IMR-90 (cell line): ENCODE data around the gene SEZ6L. TPM values are rescaled to one million over a fixed set of nuclear protein-coding genes. Genes with fewer than 3 reads are reported as not detected.

ENCODE experiments used
- ATAC-seq: fragments of 200-7000 bp; cut with Tn5 transposase; 2 replicates; pipeline ENCODE4 v1.9.1; 2020; ENCODE audit warnings: low read depth, mild to moderate bottlenecking, moderate library complexity
- BruUV-seq: library from RNA; stranded (reverse); fragments of 400-500 nt; replicated peaks from 2 replicates; lab custom pipeline; 2021; lab: Mats Ljungman, UMichigan
- CTCF ChIA-PET: fragments of 300-600 bp; formaldehyde crosslinking; extraction: SDS; loops from one replicate; lab custom pipeline; 2021; ENCODE audit warnings: antibody characterized with exemption; lab: Yijun Ruan, JAX
- POLR2A ChIA-PET: fragments of 300-600 bp; sonication (Branson Sonifier 250); formaldehyde crosslinking; loops from one replicate; lab custom pipeline; 2022; ENCODE audit warnings: antibody characterized with exemption; ENCODE audit not compliant: unreplicated experiment; lab: Charles Lee
- DNase-seq: peaks from one replicate; pipeline ENCODE4 v3.0.0; 2013
- H2AFZ ChIP-seq: replicated peaks from 2 replicates; pipeline ENCODE3; 2013; ENCODE audit warnings: low read length, mild to moderate bottlenecking; ENCODE audit not compliant: poor library complexity
- H2AK5ac ChIP-seq: 2 replicates; pipeline ENCODE4 v1.6.1; 2013; ENCODE audit warnings: low read depth, low read length, inconsistent platforms
- H2AK9ac ChIP-seq: replicated peaks from 2 replicates; pipeline ENCODE3; 2013; ENCODE audit warnings: mild to moderate bottlenecking, low read depth, low read length, moderate library complexity; ENCODE audit not compliant: poor library complexity
- H2BK120ac ChIP-seq: 2 replicates; pipeline ENCODE4 v1.6.1; 2013; ENCODE audit warnings: low read depth, low read length, inconsistent platforms
- H2BK15ac ChIP-seq: 3 replicates; pipeline ENCODE4 v1.6.1; 2013; ENCODE audit warnings: low read depth, low read length, inconsistent platforms
- H2BK20ac ChIP-seq: 2 replicates; pipeline ENCODE4 v1.6.1; 2013; ENCODE audit warnings: low read depth, mild to moderate bottlenecking, inconsistent platforms, low read length, moderate library complexity
- H2BK5ac ChIP-seq: 2 replicates; pipeline ENCODE4 v1.6.1; 2013; ENCODE audit warnings: mild to moderate bottlenecking, low read depth, low read length, inconsistent platforms; ENCODE audit not compliant: poor library complexity, severe bottlenecking
- H3K14ac ChIP-seq: replicated peaks from 2 replicates; pipeline ENCODE4 v1.6.1; 2013; ENCODE audit warnings: low read depth, low read length, inconsistent platforms
- H3K18ac ChIP-seq: 2 replicates; pipeline ENCODE4 v1.6.1; 2013; ENCODE audit warnings: low read depth, low read length, control low read depth
- H3K23ac ChIP-seq: 2 replicates; pipeline ENCODE4 v1.6.1; 2013; ENCODE audit warnings: low read depth, low read length, inconsistent platforms
- H3K27ac ChIP-seq: 2 replicates; pipeline ENCODE4 v1.5.1; 2013; ENCODE audit warnings: mild to moderate bottlenecking, control low read depth, low read length; ENCODE audit not compliant: insufficient read depth
- H3K27me3 ChIP-seq: 2 replicates; pipeline ENCODE4 v1.6.1; 2013; ENCODE audit warnings: low read length; ENCODE audit not compliant: control insufficient read depth, insufficient read depth
- H3K36me3 ChIP-seq: 2 replicates; pipeline ENCODE4 v1.6.1; 2013; ENCODE audit warnings: low read length, mixed read lengths; ENCODE audit not compliant: control insufficient read depth, insufficient read depth
- H3K4ac ChIP-seq: 2 replicates; pipeline ENCODE4 v1.6.1; 2013; ENCODE audit warnings: low read depth, low read length, inconsistent platforms
- H3K4me1 ChIP-seq: 2 replicates; pipeline ENCODE4 v1.6.1; 2013; ENCODE audit warnings: low read length, mixed read lengths; ENCODE audit not compliant: control insufficient read depth, insufficient read depth
- H3K4me2 ChIP-seq: 2 replicates; pipeline ENCODE4 v1.6.1; 2013; ENCODE audit warnings: low read depth, mild to moderate bottlenecking, control low read depth, low read length, moderate library complexity
- H3K4me3 ChIP-seq: 2 replicates; pipeline ENCODE4 v1.5.1; 2013; ENCODE audit warnings: low read depth, mild to moderate bottlenecking, control low read depth, low read length, moderate library complexity; ENCODE audit not compliant: insufficient read depth
- H3K56ac ChIP-seq: 2 replicates; pipeline ENCODE4 v1.6.1; 2013; ENCODE audit warnings: low read length, inconsistent platforms; ENCODE audit not compliant: insufficient read depth; ENCODE audit errors: extremely low read depth
- H3K79me1 ChIP-seq, 2 experiments: 2 replicates each; pipeline ENCODE4 v1.6.1; 2013; ENCODE audit warnings: low read length in 2 of 2, inconsistent platforms in 1 of 2, low read depth in 1 of 2
- H3K9ac ChIP-seq: 2 replicates; pipeline ENCODE4 v1.6.1; 2013; ENCODE audit warnings: low read depth, low read length, control low read depth
- H3K9me1 ChIP-seq: 2 replicates; pipeline ENCODE4 v1.6.1; 2013; ENCODE audit warnings: low read length, inconsistent platforms; ENCODE audit not compliant: insufficient read depth
- H3K9me3 ChIP-seq: 2 replicates; pipeline ENCODE4 v1.6.1; 2013; ENCODE audit warnings: low read length; ENCODE audit not compliant: control insufficient read depth, insufficient read depth
- H4K20me1 ChIP-seq: 2 replicates; pipeline ENCODE4 v1.6.1; 2013; ENCODE audit warnings: low read length, inconsistent platforms; ENCODE audit not compliant: insufficient read depth
- H4K5ac ChIP-seq: 2 replicates; pipeline ENCODE4 v1.6.1; 2013; ENCODE audit warnings: mild to moderate bottlenecking, low read depth, low read length, control low read depth
- H4K8ac ChIP-seq, 2 experiments: 2 replicates each; pipeline ENCODE4 v1.6.1; 2013; ENCODE audit warnings: low read depth in 2 of 2, low read length in 2 of 2, control low read depth in 1 of 2, inconsistent platforms in 1 of 2
- H4K91ac ChIP-seq: 2 replicates; pipeline ENCODE4 v1.6.1; 2013; ENCODE audit warnings: low read depth, low read length, inconsistent platforms; ENCODE audit not compliant: insufficient read depth
- BHLHE40 ChIP-seq: fragments of 150-350 bp; IDR thresholded peaks from 2 replicates; pipeline ENCODE4 v1.6.1; 2016; ENCODE audit warnings: mild to moderate bottlenecking, low read depth, low read length
- CEBPB ChIP-seq: IDR thresholded peaks from 2 replicates; pipeline ENCODE4 v1.6.1; 2012; ENCODE audit warnings: low read depth, low read length, improper control_type of control experiment
- CHD1 ChIP-seq: IDR thresholded peaks from 2 replicates; pipeline ENCODE4 v1.6.1; 2012; ENCODE audit warnings: low read depth, low read length, improper control_type of control experiment
- ELK1 ChIP-seq: fragments of 150-350 bp; IDR thresholded peaks from 2 replicates; pipeline ENCODE4 v1.6.1; 2016; ENCODE audit warnings: low read depth, mild to moderate bottlenecking, low read length, moderate library complexity, borderline replicate concordance
- FOS ChIP-seq: fragments of 150-350 bp; IDR thresholded peaks from 2 replicates; pipeline ENCODE4 v1.6.1; 2016; ENCODE audit warnings: low read depth, low read length
- MAFK ChIP-seq: IDR thresholded peaks from 2 replicates; pipeline ENCODE4 v1.6.1; 2012; ENCODE audit warnings: low read depth, low read length, improper control_type of control experiment
- MXI1 ChIP-seq: IDR thresholded peaks from 2 replicates; pipeline ENCODE4 v1.6.1; 2012; ENCODE audit warnings: low read depth, mild to moderate bottlenecking, low read length, moderate library complexity, borderline replicate concordance
- POLR2A ChIP-seq: IDR thresholded peaks from 2 replicates; pipeline ENCODE4 v1.6.1; 2012; ENCODE audit warnings: mild to moderate bottlenecking, low read depth, low read length
- RAD21 ChIP-seq: IDR thresholded peaks from 2 replicates; pipeline ENCODE4 v1.6.1; 2012; ENCODE audit warnings: low read length, improper control_type of control experiment
- RCOR1 ChIP-seq: IDR thresholded peaks from 2 replicates; pipeline ENCODE4 v1.6.1; 2012; ENCODE audit warnings: mild to moderate bottlenecking, low read length, improper control_type of control experiment; ENCODE audit not compliant: insufficient replicate concordance
- RFX5 ChIP-seq: IDR thresholded peaks from 2 replicates; pipeline ENCODE4 v1.8.0; 2012; ENCODE audit warnings: low read depth, mild to moderate bottlenecking, low read length, moderate library complexity
- SMC3 ChIP-seq: fragments of 150-350 bp; IDR thresholded peaks from 2 replicates; pipeline ENCODE4 v1.6.1; 2016; ENCODE audit warnings: low read depth, mild to moderate bottlenecking, antibody characterized with exemption, low read length, moderate library complexity
- WGBS, 2 experiments: methylation state at CpG; one replicate each; pipeline versions ENCODE4 v1.1.5 to v1.1.7; 2013; ENCODE audit warnings: missing lambda C conversion rate in 2 of 2; ENCODE audit not compliant: insufficient read length in 1 of 2; ENCODE audit errors: extremely low coverage in 2 of 2; 5-methylcytosine and 5-hydroxymethylcytosine counted together
- dilution Hi-C: fragments of 300-500 bp; cut with HindIII; formaldehyde crosslinking; loops from one replicate; pipeline ENCODE4 v1.14.3; 2018; ENCODE audit warnings: low sequenced_read_pairs; ENCODE audit not compliant: unreplicated experiment
- in situ Hi-C: fragments of 300-500 bp; cut with MboI; formaldehyde crosslinking; loops from 3 replicates; pipeline ENCODE4 v1.14.3; 2019; ENCODE audit warnings: low sequenced_read_pairs, inconsistent platforms, mixed read lengths
- intact Hi-C: fragments of 100-400 bp; cut with micrococcal nuclease; formaldehyde crosslinking; loops from 2 replicates; pipeline ENCODE4 v1.10.0; 2022
- polyA plus RNA-seq, 3 experiments: library from polyadenylated mRNA; depleted of rRNA; stranded (reverse); fragments of >200 nt; gene quantifications; 2 replicates each; pipeline ENCODE4 v1.2.3, GENCODE V29; 2012; ENCODE audit warnings: low replicate concordance in 1 of 3
- total RNA-seq: library from RNA; depleted of rRNA; stranded (reverse); fragments of >200 nt; gene quantifications from 2 replicates; pipeline ENCODE4 v1.2.3, GENCODE V29; 2012
- TF ChIP-seq, protein P1 (sequence below): conservative IDR thresholded peaks from 2 replicates; pipeline ENCODE4 v1.5.1; 2012; ENCODE audit warnings: mild to moderate bottlenecking, low read depth, low read length, improper control_type of control experiment

The SEZ6L gene
- total and polyA plus RNA-seq, 2 of the 4 experiments (the other 2 are of a cell fraction): not detected

DNA sequence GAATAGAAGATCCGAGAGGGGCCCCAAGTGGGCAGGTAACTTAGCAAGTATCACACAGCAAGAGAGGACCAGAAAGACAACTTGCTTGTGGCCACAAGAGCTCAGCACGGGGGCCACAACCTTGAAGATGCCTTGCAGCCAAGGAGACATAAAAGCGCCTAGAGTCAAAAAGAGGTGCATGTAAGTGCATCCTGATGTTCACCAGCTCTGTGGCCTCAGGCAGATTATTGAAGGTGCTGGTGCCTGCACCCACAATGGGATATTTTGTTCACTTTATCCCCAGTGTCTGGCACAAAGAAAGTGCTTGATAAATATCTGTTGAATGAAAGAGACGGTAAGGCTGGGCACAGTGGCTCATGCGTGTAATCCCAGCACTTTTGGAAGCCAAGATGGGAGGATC lies 153.8 kb downstream of the SEZ6L start:
- no peak overlapping the region for H3K14ac ChIP-seq
- no peak for TF ChIP-seq RAD21
- no peak for TF ChIP-seq MAFK
- no peak for TF ChIP-seq RCOR1
- no peak for TF ChIP-seq MXI1
- TF ChIP-seq, protein P1, sequence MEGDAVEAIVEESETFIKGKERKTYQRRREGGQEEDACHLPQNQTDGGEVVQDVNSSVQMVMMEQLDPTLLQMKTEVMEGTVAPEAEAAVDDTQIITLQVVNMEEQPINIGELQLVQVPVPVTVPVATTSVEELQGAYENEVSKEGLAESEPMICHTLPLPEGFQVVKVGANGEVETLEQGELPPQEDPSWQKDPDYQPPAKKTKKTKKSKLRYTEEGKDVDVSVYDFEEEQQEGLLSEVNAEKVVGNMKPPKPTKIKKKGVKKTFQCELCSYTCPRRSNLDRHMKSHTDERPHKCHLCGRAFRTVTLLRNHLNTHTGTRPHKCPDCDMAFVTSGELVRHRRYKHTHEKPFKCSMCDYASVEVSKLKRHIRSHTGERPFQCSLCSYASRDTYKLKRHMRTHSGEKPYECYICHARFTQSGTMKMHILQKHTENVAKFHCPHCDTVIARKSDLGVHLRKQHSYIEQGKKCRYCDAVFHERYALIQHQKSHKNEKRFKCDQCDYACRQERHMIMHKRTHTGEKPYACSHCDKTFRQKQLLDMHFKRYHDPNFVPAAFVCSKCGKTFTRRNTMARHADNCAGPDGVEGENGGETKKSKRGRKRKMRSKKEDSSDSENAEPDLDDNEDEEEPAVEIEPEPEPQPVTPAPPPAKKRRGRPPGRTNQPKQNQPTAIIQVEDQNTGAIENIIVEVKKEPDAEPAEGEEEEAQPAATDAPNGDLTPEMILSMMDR: no peak
- TF ChIP-seq SMC3: no peak
- TF ChIP-seq ELK1: no peak
- TF ChIP-seq RFX5: no peak
- TF ChIP-seq FOS: no peak
- no peak for TF ChIP-seq BHLHE40
- no peak for TF ChIP-seq CEBPB
- no peak for TF ChIP-seq POLR2A
- no peak for TF ChIP-seq CHD1
- H3K27ac ChIP-seq: no peak overlapping the region

More for the DNA sequence above, 153.8 kb downstream of the SEZ6L start:
- H3K9ac ChIP-seq: no peak overlapping the region
- H2AK5ac ChIP-seq: no peak overlapping the region
- H3K79me1 ChIP-seq: no peaks in the 10 kb centered on the region
- intact Hi-C loops (no loop called here), dilution Hi-C loops (no loop called here), in situ Hi-C loops (no loop called here)
- H4K91ac ChIP-seq: no peak overlapping the region
- no TSS peak for BruUV-seq
- H4K8ac ChIP-seq: no peak overlapping the region
- peaks cover 3% of the 10 kb centered on the region for H3K4me1 ChIP-seq
- CTCF ChIA-PET: interaction anchor here (0.7 kb wide), 1 partner anchor 8 kb away, joined by 3 read pairs; no protein-coding TSS in a partner anchor
- no peak for ATAC-seq
- peaks cover 10% of the 10 kb centered on the region; the same call in 1 of the 2 replicates for H3K27me3 ChIP-seq
- no peaks in the 10 kb centered on the region for H4K20me1 ChIP-seq
- H2BK20ac ChIP-seq: no peak overlapping the region
- no peak overlapping the region for H3K4me2 ChIP-seq
- no peak overlapping the region for H3K4ac ChIP-seq
- no peak overlapping the region for H3K23ac ChIP-seq
- H2BK5ac ChIP-seq: no peak overlapping the region
- no peak overlapping the region for H3K18ac ChIP-seq
- H2AFZ ChIP-seq: no peak overlapping the region
- no peak for DNase-seq
- no peak overlapping the region for H2AK9ac ChIP-seq
- H2BK15ac ChIP-seq: no peak overlapping the region
- H3K9me3 ChIP-seq: no peaks in the 10 kb centered on the region
- POLR2A ChIA-PET: no interaction called here
- no peak overlapping the region for H3K4me3 ChIP-seq
- 0 out of 2 replicates have a peak, but pooled peaks cover 3% of the 10 kb centered on the region for H3K9me1 ChIP-seq
- no peak overlapping the region for H2BK120ac ChIP-seq
- no peak overlapping the region for H3K56ac ChIP-seq
- no peaks in the 10 kb centered on the region for H3K36me3 ChIP-seq
- 100% methylated on average over 1 of the region's 5 CpGs; no CpG with 5 or more reads in 1 of the 2 experiments for WGBS, 2 experiments
- no peak overlapping the region for H4K5ac ChIP-seq
